Neuron (in vitro differentiated cells): ENCODE measurements around the gene ALKBH8.
A peak's percentile ranks its signal among the peaks of the same experiment; 100 is the strongest.
"Not testable (repeated sequence)": the region's sequence is repeated elsewhere in the genome, so short reads cannot be mapped to it uniquely, and the experiment has no call there.

Experiments
- H2AFZ ChIP-seq: one replicate; pipeline ENCODE4 v1.6.1; 2013; ENCODE audit warnings: low read depth, mild to moderate bottlenecking, inconsistent platforms, low read length, moderate library complexity
- H3K27me3 ChIP-seq: one replicate; pipeline ENCODE4 v1.6.1; 2013; ENCODE audit warnings: low read length; ENCODE audit not compliant: insufficient read depth
- H3K36me3 ChIP-seq: one replicate; pipeline ENCODE4 v1.6.1; 2013; ENCODE audit warnings: low read length; ENCODE audit not compliant: insufficient read depth
- H3K4me1 ChIP-seq: one replicate; pipeline ENCODE4 v1.6.1; 2013; ENCODE audit warnings: low read length; ENCODE audit not compliant: insufficient read depth
- H3K4me3 ChIP-seq: 2 replicates; pipeline ENCODE4 v1.5.1; 2013; ENCODE audit warnings: mild to moderate bottlenecking, low read length, moderate library complexity
- H3K9me3 ChIP-seq: one replicate; pipeline ENCODE4 v1.6.1; 2013; ENCODE audit warnings: low read length

The ALKBH8 gene

DNA sequence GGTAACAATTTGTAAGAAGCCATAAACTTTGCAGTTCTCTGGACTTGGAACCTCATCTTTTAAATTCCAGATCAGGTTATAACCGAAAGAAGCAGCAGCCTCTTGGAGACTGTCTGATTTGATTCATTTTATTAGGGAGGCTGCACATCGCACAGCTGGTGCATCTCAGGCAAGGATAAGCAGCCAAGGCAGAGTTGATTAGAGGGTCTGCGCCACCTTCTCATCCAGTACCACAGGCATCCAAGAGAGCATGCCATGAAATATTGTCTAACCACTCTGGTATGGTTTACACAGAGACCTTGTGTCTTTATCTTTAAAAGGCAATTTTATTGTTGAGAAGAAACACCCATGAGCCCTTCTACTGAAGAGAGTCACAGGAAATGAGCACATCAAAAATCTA, 91.7 kb downstream of the ALKBH8 start:
- Histone ChIP-seq H3K27me3 (peaks cover 6% of the 10 kb centered on the region), H2AFZ (no peak overlapping the region), H3K4me1 (no peaks in the 10 kb centered on the region), H3K9me3 (no peaks in the 10 kb centered on the region), H3K4me3 (no peak overlapping the region), H3K36me3 (no peaks in the 10 kb centered on the region)

DNA sequence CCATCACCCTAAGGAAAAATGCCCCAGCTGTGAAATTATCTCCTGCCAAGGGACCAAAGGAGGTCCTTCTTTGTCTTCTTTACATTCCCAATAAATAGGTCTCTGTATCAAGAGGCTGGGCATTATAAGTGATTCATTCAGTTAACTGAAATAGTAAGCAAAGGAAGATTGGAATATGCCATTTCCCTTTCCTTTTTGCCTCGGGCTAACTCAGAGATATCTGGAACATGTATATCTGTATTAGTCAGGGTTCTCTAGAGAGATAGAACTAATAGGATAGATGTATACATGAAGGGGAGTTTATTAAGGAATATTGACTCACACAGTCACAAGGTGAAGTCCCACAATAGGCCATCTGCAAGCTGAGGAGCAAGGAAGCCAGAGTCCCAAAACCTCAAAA, 92.6 kb downstream of the ALKBH8 start:
- Histone ChIP-seq H3K27me3 (peaks cover 6% of the 10 kb centered on the region), H3K9me3 (no peaks in the 10 kb centered on the region), H3K4me1 (no peaks in the 10 kb centered on the region), H3K4me3 (no peak overlapping the region), H3K36me3 (no peaks in the 10 kb centered on the region), H2AFZ (no peak overlapping the region)

DNA sequence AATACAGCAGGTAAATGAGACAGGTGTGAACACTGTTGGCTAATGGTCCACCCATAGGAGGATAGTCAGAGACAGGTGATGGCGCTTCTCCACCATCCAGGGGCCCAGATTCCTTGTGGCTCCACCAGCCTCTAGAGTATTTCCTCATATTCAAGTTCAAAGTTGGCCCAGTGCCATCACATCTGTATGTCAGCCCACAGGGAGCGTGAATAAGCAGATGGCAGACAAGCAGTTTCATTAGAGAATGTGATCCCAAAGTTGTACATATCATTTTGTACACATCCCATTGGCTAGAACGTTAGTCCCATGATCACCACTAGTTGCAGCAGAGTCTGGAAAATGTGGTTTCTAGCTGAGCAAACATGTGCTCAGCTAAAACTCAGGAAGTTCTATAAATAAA, 96.9 kb downstream of the ALKBH8 start:
- Histone ChIP-seq H3K9me3 (no peaks in the 10 kb centered on the region), H3K4me3 (no peak overlapping the region), H3K36me3 (no peaks in the 10 kb centered on the region), H3K4me1 (no peaks in the 10 kb centered on the region), H2AFZ (no peak overlapping the region), H3K27me3 (peaks cover under 1% of the 10 kb centered on the region)

DNA sequence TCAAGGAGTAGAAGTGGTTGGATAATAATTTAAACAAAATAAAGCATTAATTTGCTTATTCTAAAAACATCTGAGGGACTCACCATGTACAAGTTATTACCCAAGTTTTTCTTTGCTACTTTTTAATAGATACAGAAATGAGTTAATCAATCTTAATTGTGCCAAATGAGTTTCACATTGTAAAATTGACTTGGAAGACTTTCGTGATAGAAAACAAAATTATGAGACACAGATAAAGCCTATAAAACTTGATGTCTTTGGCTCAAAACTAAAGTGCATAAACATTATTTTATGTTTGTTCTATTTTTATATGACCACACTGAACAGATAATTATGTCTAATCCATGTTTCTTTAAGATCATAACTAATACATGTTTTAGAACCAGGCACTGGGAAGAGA, 97.8 kb downstream of the ALKBH8 start:
- Histone ChIP-seq H2AFZ (no peak overlapping the region), H3K4me3 (no peak overlapping the region), H3K27me3 (no peaks in the 10 kb centered on the region), H3K9me3 (no peaks in the 10 kb centered on the region), H3K36me3 (no peaks in the 10 kb centered on the region), H3K4me1 (no peaks in the 10 kb centered on the region)

DNA sequence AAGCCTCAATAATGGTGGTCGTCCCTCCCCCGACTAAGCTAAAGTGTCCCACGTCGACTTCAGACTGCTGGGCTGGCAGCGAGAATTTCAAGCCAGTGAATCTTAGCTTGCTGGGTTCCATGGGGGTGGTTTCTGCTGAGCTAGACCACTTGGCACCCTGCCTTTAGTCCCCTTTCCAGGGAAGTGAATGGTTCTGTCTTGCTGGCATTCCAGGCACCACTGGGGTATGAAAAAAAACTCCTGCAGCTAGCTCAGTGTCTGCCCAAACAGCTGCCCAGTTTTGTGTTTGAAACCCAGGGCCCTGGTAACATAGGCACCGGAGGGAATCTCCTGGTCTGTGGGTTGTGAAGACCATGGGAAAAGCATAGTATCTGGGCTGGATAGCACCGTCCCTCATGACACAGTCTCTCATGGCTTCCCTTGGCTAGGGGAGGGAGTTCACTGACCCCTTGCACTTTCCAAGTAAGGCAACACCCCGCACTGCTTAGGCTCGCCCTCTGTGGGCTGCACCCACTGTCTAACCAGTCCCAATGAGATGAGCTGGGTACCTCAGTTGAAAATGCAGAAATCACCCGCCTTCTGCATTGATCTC, 99.2 kb downstream of the ALKBH8 start:
- H3K36me3 ChIP-seq, H3K4me3 ChIP-seq, H2AFZ ChIP-seq, H3K27me3 ChIP-seq, H3K9me3 ChIP-seq, H3K4me1 ChIP-seq: not testable (repeated sequence)

DNA sequence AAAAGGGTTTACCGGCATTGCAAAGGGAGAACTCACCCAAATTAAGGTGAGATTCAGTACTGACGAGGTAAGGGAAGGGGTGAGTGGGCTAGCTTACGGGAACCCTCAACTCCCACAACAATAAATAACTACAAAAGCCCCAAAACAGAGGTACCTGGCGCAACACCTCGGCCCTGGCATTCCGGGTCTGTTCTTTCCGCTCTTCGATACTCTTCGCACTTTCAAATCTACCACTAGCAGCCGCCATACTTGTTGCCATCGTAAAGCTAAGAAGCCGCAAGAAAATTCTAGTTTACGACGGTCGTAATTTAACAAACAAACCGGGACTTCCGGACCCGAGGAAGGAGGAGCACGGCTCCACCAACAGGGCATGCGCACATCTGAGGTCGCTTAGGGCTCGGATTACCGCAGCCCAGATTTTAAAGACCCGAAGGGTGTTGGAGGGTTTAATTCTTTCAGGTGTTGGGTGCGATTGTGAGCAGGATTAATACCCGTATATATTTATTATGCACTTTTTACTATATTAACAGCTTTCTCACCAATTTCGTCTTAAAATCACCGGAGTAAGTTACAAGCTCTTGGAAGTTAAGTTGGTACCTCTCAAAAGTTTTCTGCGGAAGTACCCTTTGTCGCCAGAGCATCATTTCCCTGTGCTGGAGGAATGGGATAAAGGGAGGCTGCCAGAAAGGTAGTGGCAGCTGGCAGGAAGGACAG, 107.8 kb downstream of the ALKBH8 start, which contains the start of gene CWF19L2:
Gene CWF19L2, minus strand, starts transcription at position 268 of the 714 bp plus-strand sequence. Its CDS starts 9 bp downstream, at position 259.
- Histone ChIP-seq H3K4me3 (peak within 1 kb of the TSS; percentile 95), H3K27me3 (no peaks in the 10 kb centered on the region), H2AFZ (peak within 1 kb of the TSS; percentile 77), H3K4me1 (peaks cover 15% of the 10 kb centered on the region), H3K9me3 (no peaks in the 10 kb centered on the region), H3K36me3 (peaks cover 17% of the 10 kb centered on the region)

DNA sequence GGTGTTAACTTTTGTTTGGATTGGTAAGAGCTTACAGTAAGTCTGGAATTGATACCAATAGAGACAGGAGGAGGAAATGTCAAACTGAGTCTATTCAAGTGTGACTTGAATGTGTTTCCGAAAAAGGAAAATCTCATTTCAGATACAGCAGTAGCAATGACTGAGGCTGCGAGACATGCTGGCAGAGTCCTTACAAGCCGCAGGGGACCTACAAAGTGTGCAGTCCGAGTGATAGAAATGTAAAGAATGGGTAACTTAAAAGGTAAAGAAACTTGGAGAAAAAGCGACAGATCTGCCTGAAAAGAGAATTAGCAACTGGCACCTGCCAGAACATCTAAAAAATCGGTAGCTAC, 108.4 kb downstream of the ALKBH8 start:
- Histone ChIP-seq H3K4me1 (peaks cover 15% of the 10 kb centered on the region), H3K27me3 (no peaks in the 10 kb centered on the region), H3K36me3 (peaks cover 21% of the 10 kb centered on the region), H3K4me3 (peak overlapping the region; percentile 95), H3K9me3 (no peaks in the 10 kb centered on the region), H2AFZ (peak overlapping the region; percentile 77)

DNA sequence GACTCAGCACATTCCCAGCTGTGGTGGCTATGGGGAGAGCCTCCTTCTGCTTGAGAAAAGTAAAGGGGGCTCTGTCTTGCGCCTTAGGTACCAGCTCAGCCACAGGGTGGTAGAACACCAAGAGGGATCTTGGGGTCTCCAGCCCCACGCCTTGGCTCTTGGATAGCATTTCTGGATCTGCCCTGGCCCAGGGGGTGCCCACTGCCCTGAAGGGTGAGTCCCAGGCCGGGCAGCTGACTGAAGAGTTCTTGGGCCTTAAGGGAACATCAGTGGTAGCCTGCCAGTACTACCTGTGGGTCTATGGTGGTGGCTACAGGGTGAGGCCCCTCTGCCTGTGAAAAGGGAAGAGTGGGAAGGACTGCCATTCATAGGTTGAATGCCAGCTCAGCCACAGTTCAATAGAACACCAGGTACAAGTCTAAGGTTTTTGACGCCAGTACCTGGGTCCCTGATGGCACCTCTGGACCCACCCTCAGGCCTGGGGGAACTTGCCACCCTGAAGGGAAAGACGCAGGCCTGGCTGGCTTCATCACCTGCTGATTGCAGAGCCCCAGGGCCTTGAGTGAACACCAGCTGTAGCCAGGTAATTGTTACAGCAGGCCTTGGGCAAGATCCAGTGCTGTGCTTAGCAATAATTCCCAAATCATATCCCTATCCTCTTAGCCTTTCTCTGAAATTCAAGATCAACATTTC, 111.8 kb downstream of the ALKBH8 start:
- Histone ChIP-seq H3K36me3 (peaks cover 33% of the 10 kb centered on the region), H3K27me3 (no peaks in the 10 kb centered on the region), H3K9me3 (no peaks in the 10 kb centered on the region), H3K4me1 (peaks cover 15% of the 10 kb centered on the region), H2AFZ (no peak overlapping the region), H3K4me3 (no peak overlapping the region)
